NCI-H69 (cell line): ENCODE results near the gene DEGS1.
"Not testable (repeated sequence)": the region's sequence is repeated elsewhere in the genome, so short reads cannot be mapped to it uniquely, and the experiment has no call there.

ENCODE experiments used
- DNase-seq: peaks from one replicate; lab custom pipeline; 2025; lab: John Stamatoyannopoulos, UW

Gene DEGS1

DNA sequence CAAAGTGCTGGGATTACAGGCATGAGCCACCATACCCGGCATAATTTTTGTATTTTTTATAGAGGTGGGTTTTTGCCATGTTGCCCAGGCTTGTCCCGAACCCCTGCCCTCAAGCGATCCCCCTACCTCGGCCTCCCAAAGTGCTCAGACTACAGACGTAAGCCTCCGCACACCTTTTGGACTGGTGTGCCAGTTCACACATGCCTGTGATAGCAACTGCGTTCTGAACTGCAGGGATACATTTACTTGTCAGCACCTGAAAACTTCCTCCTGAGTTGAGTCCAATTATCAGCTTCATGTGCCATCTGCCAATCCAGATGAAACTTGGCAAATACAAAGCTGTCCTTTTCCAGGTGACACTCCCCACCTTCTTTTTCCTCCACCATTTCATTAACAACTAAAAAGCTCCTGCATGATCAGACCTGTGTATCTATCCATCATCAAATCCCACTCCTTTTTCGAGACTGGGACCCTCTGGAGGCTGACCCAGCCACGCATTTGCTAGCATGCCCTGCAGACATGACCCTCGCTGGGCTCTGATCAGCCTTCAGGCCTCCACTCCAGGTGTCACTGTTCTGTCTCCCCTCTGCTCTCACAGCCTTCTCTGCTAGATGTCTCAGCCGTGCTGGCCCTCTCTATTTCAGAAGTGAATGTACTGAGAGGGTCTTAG is 2.1 kb upstream of the DEGS1 start:
- no peak for DNase-seq

- no peak for DNase-seq
These were observed 1.6 kb upstream of the DEGS1 start for GRCh38 chr1:224181453-224181810.

DNA sequence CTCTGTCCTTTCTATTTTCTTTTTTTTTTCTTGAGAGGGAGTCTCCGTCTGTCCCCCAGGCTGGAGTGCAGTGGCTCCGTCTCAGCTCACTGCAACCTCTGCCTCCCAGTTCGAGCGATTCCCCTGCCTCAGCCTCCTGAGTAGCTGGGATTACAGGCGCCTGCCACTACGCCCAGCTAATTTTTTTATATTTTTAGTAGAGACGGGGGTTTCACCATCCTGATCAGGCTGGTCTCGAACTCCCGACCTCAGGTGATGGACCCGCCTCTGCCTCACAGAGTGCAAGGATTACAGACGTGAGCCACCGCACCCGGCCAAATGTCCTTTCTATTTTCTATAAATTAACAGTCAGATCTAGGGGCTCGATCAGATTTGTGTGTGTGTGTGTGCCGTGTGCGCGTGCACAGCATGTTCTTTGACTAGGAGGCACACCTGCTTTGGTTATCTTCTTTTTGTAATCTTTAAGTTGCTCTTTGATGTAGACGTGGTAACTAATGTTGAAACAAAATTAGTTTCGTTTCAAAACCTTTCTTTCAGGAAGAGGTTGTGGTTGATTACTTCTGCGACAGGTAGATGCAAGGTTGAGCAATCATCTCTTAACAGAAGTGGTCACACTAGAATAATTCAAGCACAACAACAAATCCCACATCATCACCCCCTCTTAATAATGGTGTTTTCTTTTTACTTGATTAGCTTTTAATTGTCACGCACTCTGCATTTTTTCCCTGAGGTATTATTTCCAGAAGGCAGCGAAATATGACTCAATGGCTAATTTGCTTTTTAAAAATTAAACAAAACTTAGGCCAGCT is 779 bp upstream of the DEGS1 start:
- peak; percentile 37 for DNase-seq

DNA sequence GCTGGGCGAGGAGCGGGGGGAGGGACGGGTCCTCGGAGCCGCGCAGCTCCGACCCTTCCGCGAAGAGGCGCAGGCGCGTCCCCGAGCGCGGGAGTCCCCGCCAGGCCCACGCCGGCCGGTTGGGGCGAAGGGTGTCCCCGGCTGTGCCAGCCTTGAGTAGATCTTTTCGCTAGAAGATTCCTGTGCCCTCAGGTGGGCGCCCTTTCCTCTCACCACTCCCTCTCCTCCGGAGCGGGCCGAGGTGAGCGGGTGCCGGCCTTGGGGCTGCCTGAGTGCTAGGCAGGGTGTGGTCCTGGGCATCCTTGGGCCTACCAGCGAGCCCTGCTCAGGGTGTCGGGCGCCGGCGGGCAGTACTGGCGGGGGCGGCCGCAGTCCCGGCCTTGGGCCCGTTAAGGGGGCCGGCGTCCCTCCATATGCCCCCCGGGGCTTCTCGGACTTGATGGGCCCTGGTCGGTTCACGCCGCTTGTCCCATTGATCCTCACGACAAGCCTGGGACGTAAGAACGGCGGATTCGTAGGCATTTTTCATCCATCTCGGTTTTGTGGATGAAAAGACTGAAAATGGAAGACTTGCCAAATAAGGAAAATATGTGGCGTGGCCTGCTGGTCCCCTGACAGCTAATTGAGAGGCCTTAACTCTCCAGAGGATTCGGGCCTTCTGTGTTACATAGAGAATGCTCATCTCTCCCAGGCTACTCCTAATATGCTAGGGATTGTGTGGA is 712 bp downstream of the DEGS1 start:
- peak; percentile 85 for DNase-seq

DNA sequence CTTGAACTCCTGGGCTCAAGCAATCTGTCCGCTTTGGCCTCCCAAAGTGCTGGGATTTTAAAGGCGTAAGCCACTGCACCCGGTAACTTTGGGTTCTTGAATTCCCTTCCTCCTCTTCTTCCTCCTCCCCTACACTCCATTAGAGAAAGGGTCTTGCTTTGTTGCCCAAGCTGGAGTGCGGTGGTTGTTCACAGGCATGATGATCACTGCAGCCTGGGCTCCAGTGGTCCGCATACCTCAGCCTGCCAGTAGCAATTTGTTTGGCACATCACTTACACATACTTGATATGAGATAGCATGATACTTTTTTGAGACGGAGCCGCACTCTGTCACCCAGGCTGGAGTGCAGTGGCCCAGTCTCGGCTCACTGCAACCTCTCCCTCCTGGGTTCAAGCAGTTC is 2.2 kb downstream of the DEGS1 start:
- DNase-seq, result no peak

DNA sequence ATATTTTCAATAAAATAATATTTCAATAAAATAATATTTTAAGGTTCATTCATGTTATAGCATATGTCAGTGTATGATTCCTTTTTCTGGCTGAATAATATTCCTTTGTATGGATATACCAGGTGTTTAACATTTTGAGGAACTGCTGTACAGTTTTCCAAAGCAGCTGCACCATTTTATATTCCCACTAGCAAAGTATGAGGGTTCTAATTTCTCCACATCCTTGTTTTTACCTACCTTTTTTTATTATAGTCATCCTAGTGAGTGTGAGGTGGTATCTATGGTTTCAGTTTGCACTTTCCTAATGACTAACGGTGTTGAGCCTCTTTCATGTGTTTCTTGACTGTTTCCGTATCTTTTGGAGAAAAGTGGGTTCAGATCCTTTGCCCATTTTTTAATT is 5.2 kb downstream of the DEGS1 start:
- no peak for DNase-seq

DNA sequence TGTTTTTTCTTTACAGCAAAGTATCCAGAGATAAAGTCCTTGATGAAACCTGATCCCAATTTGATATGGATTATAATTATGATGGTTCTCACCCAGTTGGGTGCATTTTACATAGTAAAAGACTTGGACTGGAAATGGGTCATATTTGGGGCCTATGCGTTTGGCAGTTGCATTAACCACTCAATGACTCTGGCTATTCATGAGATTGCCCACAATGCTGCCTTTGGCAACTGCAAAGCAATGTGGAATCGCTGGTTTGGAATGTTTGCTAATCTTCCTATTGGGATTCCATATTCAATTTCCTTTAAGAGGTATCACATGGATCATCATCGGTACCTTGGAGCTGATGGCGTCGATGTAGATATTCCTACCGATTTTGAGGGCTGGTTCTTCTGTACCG is 6.5 kb downstream of the DEGS1 start:
- no peak for DNase-seq

GRCh38 chr1:224192082-224192788 is 9.2 kb downstream of the DEGS1 start:
- DNase-seq, result no peak

GRCh38 chr1:224193319-224193966 is 10.4 kb downstream of the DEGS1 start:
- DNase-seq, result no peak

GRCh38 chr1:224196813-224197600 is 14.0 kb downstream of the DEGS1 start:
- no peak for DNase-seq

DNA sequence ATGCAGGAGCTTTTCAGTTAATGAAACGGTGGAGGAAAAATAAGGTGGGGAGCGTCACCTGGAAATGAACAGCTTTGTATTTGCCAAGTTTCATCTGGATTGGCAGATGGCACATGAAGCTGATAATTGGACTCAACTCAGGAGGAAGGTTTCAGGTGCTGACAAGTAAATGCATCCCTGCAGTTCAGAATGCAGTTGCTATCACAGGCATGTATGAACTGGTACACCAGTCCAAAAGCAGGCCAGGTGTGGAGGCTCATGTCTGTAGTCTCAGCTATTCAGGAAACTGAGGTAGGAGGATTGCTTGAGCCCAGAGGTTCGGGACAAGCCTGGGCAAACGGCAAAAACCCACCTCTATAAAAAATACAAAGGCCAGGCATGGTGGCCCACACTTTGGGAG is 15.5 kb downstream of the DEGS1 start:
- DNase-seq, result peak; percentile 79

GRCh38 chr1:224199679-224200078 is 16.6 kb downstream of the DEGS1 start:
- DNase-seq, result no peak

GRCh38 chr1:224201383-224201782 is 18.3 kb downstream of the DEGS1 start:
- DNase-seq, result no peak

- DNase-seq, result no peak
These were observed 18.8 kb downstream of the DEGS1 start for GRCh38 chr1:224201853-224202252.

- peak; percentile 60 for DNase-seq
These were observed 20.4 kb downstream of the DEGS1 start for GRCh38 chr1:224203243-224204016.

GRCh38 chr1:224205438-224205840 is 22.4 kb downstream of the DEGS1 start:
- DNase-seq, result peak; percentile 41

DNA sequence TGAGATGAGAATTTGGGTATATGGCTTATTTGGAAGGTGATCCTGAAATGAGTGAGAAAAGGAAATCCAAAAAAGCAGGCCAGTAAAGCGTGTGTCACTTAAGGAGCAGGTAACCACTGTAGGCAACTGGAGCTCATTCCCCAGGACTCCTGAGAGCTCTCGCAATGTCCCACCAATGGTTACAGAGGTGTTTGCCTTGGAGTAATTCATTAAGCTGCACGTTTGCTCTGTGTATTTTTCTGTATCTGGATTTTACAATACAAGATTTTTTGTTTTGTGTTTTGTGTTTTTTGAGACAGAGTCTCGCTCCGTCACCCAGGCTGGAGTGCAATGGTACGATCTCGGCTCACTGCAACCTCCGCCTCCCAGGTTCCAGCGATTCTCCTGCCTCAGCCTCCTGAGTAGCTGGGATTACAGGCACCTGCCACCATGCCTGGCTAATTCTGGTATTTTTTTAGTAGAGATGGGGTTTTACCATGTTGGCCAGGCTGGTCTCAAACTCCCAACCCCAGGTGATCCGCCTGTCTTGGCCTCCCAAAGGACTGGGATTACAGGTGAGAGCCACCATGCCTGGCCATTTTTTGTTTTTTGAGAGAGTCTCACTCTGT is 23.0 kb downstream of the DEGS1 start:
- not testable (repeated sequence) for DNase-seq

DNA sequence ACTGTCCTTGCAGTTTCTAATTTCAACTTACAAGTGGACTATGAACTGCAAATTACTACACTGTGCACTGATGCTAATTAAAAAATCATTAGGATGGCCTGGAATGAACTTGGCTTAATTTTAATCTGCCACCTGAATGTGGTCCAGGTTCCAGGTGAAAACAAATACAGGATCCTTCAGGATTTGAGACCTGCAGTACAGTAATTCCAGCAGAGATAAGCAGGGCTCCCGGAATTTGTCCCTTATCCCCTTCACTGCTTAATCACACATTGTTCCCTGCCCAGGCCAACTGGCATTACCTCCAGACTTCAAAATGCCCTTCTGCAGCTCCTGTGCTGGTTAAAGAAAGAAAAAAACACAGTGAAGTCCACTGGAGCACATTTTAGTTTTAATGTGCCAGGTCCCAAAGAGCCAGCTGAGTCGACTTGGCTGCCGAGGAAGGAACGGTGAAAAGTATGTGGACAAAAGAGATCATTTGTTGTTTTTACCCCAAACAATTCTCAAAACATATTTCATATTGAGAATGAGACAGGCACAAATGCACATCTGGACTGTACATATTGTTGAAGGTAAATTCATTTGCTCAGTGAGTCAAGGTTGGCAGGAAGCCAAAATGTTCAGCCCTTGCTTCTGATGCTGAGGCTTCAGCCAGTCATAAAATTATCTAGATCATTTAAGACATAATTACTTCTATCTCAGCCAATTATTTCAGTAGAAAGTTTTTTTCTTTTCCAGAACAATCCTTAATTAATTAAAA is 28.3 kb downstream of the DEGS1 start:
- DNase-seq, result peak; percentile 95

DNA sequence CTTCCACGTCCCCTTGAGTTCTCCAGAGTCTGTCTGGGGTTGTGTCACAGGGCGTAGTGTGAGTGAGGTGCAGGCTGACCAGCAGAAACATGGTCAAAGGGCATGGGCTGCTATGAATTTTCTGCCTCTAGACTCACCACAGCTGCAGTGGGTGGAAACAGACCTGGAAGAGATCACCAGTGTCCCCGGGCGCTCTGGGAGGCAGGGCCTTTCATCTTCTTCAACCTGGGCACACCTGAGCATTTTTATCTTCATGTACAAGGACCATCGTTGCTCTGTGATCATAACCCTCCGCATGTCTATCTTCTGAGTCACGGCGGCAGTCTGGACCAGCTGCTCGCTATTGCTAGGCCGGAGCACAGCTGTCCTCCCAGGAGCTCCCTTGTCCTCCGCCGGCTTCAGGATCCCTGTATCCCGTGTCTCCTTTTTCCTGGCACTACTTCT is 29.6 kb downstream of the DEGS1 start:
- DNase-seq, result peak; percentile 34
